ENCODE results near the gene DNASE1L1. TPM values are rescaled to one million over a fixed set of nuclear protein-coding genes. Genes with fewer than 3 reads are reported as not detected.
"Not testable (repeated sequence)": the region's sequence is repeated elsewhere in the genome, so short reads cannot be mapped to it uniquely, and the experiment has no call there.

Gene DNASE1L1
- total RNA-seq, 1 donor from 2014 or later, result 35.1 TPM

DNA sequence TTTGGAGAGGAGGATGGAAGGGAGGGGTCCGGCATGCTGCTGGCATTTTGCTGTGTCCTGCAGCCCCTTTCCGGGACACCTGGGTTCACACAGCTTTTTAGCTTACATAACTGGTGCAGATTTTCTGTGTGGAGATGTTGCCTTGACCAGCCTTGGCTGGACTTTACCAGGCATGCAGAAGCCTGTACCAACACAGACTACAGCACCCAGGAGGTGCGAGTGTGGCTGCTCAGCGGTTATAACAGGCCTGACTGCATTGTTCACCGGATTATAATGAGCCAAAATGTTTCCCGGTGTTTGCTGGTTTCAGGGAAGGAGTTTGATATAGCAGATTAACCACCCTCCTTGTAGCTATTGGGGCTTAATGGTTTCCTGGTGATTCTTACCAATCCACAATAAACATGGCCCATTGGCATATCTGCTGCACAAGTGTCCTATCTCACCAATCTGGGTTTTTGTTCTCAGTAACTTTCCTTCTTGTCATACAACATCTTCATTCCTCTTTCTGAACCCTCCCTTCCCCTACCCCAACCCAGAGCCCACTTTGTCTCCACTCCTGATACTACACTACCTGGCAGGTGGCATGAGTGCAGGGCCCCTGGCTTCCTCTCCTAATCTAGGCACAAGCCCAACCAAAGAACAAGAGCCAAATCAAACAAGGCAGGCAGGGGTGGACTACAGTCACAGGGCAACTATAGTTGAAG is 7.0 kb downstream of the DNASE1L1 start:
- peaks cover 13% of the 10 kb centered on the region for H3K36me3 Mint-ChIP-seq (ENCODE audit: low read depth, unreplicated experiment)
- Histone ChIP-seq H3K9ac (ENCODE audit: low read length) (no peak overlapping the region), H3K4me2 (ENCODE audit: low read length) (no peak overlapping the region), H3K36me3 (ENCODE audit: insufficient read depth, low read length) (peaks cover 14% of the 10 kb centered on the region), H3K4me3 (ENCODE audit: insufficient read depth, low read depth, low read length) (no peak overlapping the region), H3K79me2 (ENCODE audit: insufficient read depth, low read length) (peaks cover 26% of the 10 kb centered on the region), H2AFZ (ENCODE audit: low read depth, low read length) (no peak overlapping the region), H3K27ac (ENCODE audit: low read depth, low read length) (no peak overlapping the region), H3K4me1 (ENCODE audit: insufficient read depth, low read length) (peaks cover 4% of the 10 kb centered on the region), H4K20me1 (ENCODE audit: insufficient read depth, low read length) (peaks cover 37% of the 10 kb centered on the region), H3K9me3 (ENCODE audit: insufficient read depth, low read depth, low read length) (no peaks in the 10 kb centered on the region), H3K27me3 (ENCODE audit: insufficient read depth, low read length) (no peaks in the 10 kb centered on the region)
- H3K9me3 Mint-ChIP-seq (ENCODE audit: unreplicated experiment), result no peaks in the 10 kb centered on the region
- H3K4me3 Mint-ChIP-seq (ENCODE audit: unreplicated experiment), result peak overlapping the region; percentile 8
- DNase-seq (ENCODE audit: low read depth), result peak; percentile 20
- no peak overlapping the region for H3K27ac Mint-ChIP-seq (ENCODE audit: unreplicated experiment)
- TF ChIP-seq, protein P1, sequence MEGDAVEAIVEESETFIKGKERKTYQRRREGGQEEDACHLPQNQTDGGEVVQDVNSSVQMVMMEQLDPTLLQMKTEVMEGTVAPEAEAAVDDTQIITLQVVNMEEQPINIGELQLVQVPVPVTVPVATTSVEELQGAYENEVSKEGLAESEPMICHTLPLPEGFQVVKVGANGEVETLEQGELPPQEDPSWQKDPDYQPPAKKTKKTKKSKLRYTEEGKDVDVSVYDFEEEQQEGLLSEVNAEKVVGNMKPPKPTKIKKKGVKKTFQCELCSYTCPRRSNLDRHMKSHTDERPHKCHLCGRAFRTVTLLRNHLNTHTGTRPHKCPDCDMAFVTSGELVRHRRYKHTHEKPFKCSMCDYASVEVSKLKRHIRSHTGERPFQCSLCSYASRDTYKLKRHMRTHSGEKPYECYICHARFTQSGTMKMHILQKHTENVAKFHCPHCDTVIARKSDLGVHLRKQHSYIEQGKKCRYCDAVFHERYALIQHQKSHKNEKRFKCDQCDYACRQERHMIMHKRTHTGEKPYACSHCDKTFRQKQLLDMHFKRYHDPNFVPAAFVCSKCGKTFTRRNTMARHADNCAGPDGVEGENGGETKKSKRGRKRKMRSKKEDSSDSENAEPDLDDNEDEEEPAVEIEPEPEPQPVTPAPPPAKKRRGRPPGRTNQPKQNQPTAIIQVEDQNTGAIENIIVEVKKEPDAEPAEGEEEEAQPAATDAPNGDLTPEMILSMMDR (IDR thresholded peaks at IDR 0.05; ENCODE audit: insufficient read depth, low read depth, low read length), result no peak
- TF ChIP-seq EZH2 (IDR thresholded peaks at IDR 0.05; ENCODE audit: insufficient read depth, low read length), result no peak
- peaks cover 7% of the 10 kb centered on the region for H3K4me1 Mint-ChIP-seq (ENCODE audit: low read depth, unreplicated experiment)
- FAIRE-seq, result no peak
- H3K27me3 Mint-ChIP-seq (ENCODE audit: low read depth, unreplicated experiment), result no peaks in the 10 kb centered on the region

DNA sequence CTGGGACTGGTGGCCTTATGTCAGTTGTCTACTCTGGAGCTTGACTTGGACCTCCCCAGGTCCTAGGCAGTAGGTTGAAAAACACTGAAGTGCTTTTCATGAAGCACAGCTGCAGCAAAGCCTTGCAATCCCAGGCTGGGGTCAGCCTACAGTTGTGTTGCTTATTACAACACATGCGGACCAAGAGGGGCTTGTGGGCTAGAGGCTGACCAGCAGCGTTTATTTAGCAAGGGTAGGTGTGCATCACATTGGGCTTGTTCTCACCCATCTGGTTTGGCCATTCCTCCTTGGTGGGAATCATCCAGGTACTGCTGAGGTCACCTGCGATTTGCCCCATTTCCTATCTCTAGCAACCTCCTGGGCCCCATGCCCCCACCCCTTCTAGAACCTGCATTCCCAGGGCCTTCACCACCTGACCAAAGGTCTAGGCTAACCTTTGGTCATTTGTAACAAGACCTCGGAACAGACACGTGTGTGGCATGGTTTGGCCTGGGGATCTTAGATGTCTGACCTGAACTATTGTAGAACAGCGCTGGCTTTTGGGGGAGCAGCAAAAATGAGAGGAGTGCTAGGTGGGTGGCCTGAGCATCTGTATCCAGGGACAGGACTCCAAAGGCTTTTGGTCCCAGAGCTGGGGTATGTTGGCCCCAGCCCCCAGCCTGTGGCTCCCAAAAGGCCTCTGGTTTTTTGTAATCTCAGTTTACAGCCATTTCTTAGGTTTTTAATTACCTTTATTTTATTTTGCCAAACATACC is 7.8 kb downstream of the DNASE1L1 start:
- Mint-ChIP-seq H3K27me3 (ENCODE audit: low read depth, unreplicated experiment) (no peaks in the 10 kb centered on the region), H3K9me3 (ENCODE audit: unreplicated experiment) (no peaks in the 10 kb centered on the region), H3K27ac (ENCODE audit: unreplicated experiment) (peak overlapping the region; percentile 62), H3K4me3 (ENCODE audit: unreplicated experiment) (peak overlapping the region; percentile 98), H3K36me3 (ENCODE audit: low read depth, unreplicated experiment) (peaks cover 13% of the 10 kb centered on the region), H3K4me1 (ENCODE audit: low read depth, unreplicated experiment) (peaks cover 7% of the 10 kb centered on the region)
- Histone ChIP-seq H2AFZ (ENCODE audit: low read depth, low read length) (no peak overlapping the region), H3K79me2 (ENCODE audit: insufficient read depth, low read length) (peaks cover 26% of the 10 kb centered on the region), H3K4me3 (ENCODE audit: insufficient read depth, low read depth, low read length) (no peak overlapping the region), H3K27ac (ENCODE audit: low read depth, low read length) (no peak overlapping the region), H3K9me3 (ENCODE audit: insufficient read depth, low read depth, low read length) (no peaks in the 10 kb centered on the region), H3K4me2 (ENCODE audit: low read length) (peak overlapping the region; percentile 92), H4K20me1 (ENCODE audit: insufficient read depth, low read length) (peaks cover 37% of the 10 kb centered on the region), H3K27me3 (ENCODE audit: insufficient read depth, low read length) (no peaks in the 10 kb centered on the region), H3K9ac (ENCODE audit: low read length) (no peak overlapping the region), H3K4me1 (ENCODE audit: insufficient read depth, low read length) (peaks cover 4% of the 10 kb centered on the region), H3K36me3 (ENCODE audit: insufficient read depth, low read length) (peaks cover 14% of the 10 kb centered on the region)
- no peak for TF ChIP-seq EZH2 (IDR thresholded peaks at IDR 0.05; ENCODE audit: insufficient read depth, low read length)
- TF ChIP-seq, protein P1 (IDR thresholded peaks at IDR 0.05; ENCODE audit: insufficient read depth, low read depth, low read length), result no peak
- no peak for FAIRE-seq
- DNase-seq (ENCODE audit: low read depth), result peak; percentile 20

DNA sequence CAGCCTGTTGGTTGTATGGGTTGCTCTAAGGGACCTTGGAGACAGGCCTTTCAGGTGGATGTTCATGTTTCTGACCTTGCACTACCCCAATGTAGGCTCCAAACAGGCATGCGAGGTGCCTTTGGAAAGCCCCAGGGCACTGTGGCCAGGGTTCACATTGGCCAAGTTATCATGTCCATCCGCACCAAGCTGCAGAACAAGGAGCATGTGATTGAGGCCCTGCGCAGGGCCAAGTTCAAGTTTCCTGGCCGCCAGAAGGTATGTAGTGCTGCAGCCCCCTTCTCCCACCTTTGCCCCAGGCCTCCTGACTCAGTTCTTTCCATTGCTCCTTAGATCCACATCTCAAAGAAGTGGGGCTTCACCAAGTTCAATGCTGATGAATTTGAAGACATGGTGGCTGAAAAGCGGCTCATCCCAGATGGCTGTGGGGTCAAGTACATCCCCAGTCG is 8.7 kb downstream of the DNASE1L1 start:
- H3K9me3 ChIP-seq (ENCODE audit: insufficient read depth, low read depth, low read length); H3K4me1 ChIP-seq (ENCODE audit: insufficient read depth, low read length); H3K4me1 Mint-ChIP-seq (ENCODE audit: low read depth, unreplicated experiment); H3K9me3 Mint-ChIP-seq (ENCODE audit: unreplicated experiment); FAIRE-seq; H2AFZ ChIP-seq (ENCODE audit: low read depth, low read length); H3K27me3 Mint-ChIP-seq (ENCODE audit: low read depth, unreplicated experiment); DNase-seq (ENCODE audit: low read depth); H3K27ac ChIP-seq (ENCODE audit: low read depth, low read length); H3K27me3 ChIP-seq (ENCODE audit: insufficient read depth, low read length): not testable (repeated sequence)
- peak overlapping the region; percentile 91 for H3K4me3 ChIP-seq (ENCODE audit: insufficient read depth, low read depth, low read length)
- H3K4me2 ChIP-seq (ENCODE audit: low read length), result peak overlapping the region; percentile 92
- H3K9ac ChIP-seq (ENCODE audit: low read length), result peak overlapping the region; percentile 98
- H3K36me3 ChIP-seq (ENCODE audit: insufficient read depth, low read length), result peaks cover 14% of the 10 kb centered on the region
- H3K4me3 Mint-ChIP-seq (ENCODE audit: unreplicated experiment), result peak overlapping the region; percentile 98
- H4K20me1 ChIP-seq (ENCODE audit: insufficient read depth, low read length), result peaks cover 37% of the 10 kb centered on the region
- peaks cover 13% of the 10 kb centered on the region for H3K36me3 Mint-ChIP-seq (ENCODE audit: low read depth, unreplicated experiment)
- peaks cover 26% of the 10 kb centered on the region for H3K79me2 ChIP-seq (ENCODE audit: insufficient read depth, low read length)
- peak overlapping the region; percentile 62 for H3K27ac Mint-ChIP-seq (ENCODE audit: unreplicated experiment)
